ENCODE measurements around the gene CASZ1.

The CASZ1 gene

DNA sequence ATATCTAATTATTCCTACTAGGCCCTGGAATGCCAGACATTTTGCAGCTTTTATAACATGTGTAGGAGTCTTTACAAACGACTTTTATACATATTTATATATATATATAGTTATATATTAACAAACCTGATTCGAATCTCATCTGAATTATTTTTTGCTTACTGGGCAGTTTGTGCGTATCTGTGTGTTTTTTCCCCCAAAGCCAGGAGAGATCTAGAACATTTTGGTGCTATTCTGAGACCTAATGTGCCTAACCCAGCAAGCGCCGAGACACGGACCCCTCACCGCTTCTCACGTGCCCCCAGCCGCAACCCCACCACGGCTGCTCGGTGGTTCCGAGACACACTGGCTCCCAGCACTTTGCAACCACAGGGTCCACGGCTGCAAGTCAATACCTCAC is 54.8 kb downstream of the CASZ1 start:
- Mint-ChIP-seq H3K4me3 (no peak overlapping the region), H3K4me1 (peaks cover 38% of the 10 kb centered on the region), H3K9me3 (no peaks in the 10 kb centered on the region), H3K27ac (no peak overlapping the region), H3K36me3 (ENCODE audit: low read depth) (no peaks in the 10 kb centered on the region), H3K27me3 (ENCODE audit: low read depth, poor library complexity) (peaks cover 46% of the 10 kb centered on the region)
- TF ChIP-seq, protein P1, sequence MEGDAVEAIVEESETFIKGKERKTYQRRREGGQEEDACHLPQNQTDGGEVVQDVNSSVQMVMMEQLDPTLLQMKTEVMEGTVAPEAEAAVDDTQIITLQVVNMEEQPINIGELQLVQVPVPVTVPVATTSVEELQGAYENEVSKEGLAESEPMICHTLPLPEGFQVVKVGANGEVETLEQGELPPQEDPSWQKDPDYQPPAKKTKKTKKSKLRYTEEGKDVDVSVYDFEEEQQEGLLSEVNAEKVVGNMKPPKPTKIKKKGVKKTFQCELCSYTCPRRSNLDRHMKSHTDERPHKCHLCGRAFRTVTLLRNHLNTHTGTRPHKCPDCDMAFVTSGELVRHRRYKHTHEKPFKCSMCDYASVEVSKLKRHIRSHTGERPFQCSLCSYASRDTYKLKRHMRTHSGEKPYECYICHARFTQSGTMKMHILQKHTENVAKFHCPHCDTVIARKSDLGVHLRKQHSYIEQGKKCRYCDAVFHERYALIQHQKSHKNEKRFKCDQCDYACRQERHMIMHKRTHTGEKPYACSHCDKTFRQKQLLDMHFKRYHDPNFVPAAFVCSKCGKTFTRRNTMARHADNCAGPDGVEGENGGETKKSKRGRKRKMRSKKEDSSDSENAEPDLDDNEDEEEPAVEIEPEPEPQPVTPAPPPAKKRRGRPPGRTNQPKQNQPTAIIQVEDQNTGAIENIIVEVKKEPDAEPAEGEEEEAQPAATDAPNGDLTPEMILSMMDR (IDR thresholded peaks at IDR 0.05) = no peak
- DNase-seq = no peak

DNA sequence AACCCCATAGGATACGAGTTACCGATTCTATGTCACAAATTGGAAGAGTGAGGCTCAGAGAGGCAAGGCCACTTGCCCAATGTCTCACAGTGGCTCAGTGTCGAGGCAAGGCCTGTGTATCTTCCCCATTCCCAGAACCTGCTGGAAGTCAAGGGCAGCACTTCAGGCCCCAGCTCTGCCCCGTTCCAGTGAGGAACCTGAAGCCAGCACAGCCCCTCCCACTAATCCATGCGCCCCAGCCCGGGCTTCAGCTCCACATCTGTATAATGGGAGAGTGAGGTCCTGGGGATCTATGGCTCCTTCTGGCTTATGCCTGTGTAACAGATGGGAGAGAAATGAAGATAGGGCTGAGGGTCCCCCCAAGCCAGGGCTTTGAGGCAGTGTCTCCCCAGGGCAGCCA is 56.3 kb downstream of the CASZ1 start:
- peaks cover 35% of the 10 kb centered on the region for H3K4me1 Mint-ChIP-seq

DNA sequence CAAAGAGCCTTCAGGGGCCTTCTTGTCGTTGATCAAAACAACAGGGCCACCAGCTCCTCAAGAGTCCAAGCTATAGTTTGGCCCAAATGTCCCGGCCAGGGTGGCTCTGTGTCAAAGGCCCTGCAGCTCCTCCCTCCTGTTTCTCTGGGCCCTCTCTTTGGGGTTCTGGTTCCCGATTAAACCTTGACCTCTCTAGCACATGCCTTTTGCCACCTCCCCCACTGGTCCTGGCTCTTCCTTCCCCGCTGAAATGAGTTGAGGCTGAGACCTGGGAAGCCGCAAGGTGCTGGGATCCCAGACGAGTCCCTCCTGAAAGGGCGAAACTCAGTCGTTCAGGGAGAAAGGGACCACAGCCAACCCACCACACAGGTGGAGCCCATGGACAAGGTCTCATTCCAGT is 56.9 kb downstream of the CASZ1 start:
- H3K27me3 Mint-ChIP-seq (ENCODE audit: low read depth, poor library complexity) = peaks cover 55% of the 10 kb centered on the region
- H3K36me3 Mint-ChIP-seq (ENCODE audit: low read depth) = no peaks in the 10 kb centered on the region
- H3K4me3 Mint-ChIP-seq = no peak overlapping the region
- H3K4me1 Mint-ChIP-seq = peaks cover 35% of the 10 kb centered on the region
- DNase-seq = no peak
- TF ChIP-seq, protein P1 (IDR thresholded peaks at IDR 0.05) = no peak
- no peaks in the 10 kb centered on the region for H3K9me3 Mint-ChIP-seq
- H3K27ac Mint-ChIP-seq = no peak overlapping the region

More for the DNA sequence above, 56.3 kb downstream of the CASZ1 start:
- H3K27me3 Mint-ChIP-seq (ENCODE audit: low read depth, poor library complexity) = peaks cover 55% of the 10 kb centered on the region
- H3K4me3 Mint-ChIP-seq = no peak overlapping the region
- H3K9me3 Mint-ChIP-seq = no peaks in the 10 kb centered on the region
- no peak for DNase-seq
- no peaks in the 10 kb centered on the region for H3K36me3 Mint-ChIP-seq (ENCODE audit: low read depth)
- H3K27ac Mint-ChIP-seq = no peak overlapping the region
- TF ChIP-seq, protein P1 (IDR thresholded peaks at IDR 0.05) = no peak

DNA sequence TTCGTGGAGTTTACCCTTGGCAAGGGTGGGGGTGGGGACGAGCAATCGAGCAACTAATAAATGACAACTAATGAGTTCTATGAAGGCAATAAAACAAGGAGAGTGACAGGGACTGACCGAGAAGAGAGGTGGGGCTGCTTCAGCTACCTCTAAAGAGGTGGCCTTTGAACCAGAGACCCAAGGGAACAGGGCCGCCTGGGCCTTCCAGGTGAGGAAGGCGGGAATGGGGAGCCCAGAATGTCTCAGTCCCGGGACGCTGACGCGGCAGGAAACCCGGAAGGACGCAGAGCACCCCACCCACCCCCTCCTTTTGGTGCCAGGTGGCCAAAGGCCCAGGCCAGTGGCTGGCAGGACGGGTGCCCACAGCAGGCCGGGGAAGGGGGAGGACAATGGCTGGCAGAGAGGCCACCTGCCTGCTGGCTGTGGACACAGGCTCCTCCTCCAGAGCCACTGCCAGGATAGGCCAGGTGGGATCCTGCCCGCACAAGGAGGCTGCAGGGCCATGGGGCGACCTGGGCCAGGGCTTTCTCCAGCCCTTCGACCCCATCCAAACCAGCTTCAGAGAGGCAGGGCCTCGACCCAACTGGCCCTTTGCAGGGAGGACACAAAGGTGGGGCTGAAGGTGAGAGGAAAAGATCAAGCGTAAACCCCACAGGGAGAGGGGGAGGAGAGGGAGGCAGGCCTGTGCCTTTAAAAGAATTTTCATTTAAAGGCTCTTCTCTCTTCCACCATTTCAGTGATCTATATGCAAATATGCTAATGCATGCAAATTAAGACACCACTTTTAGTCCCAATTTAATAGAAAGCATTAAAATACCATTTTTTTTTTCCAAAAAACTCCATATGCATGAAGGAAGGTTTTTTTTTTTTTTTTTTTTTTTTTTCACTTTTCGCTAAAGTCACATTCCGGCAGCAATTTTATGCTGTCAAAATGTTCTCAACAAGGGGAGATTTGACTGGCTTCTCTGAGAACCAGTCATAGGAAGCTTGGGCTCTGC is 58.1 kb downstream of the CASZ1 start:
- Mint-ChIP-seq H3K4me1 (peaks cover 46% of the 10 kb centered on the region), H3K27ac (no peak overlapping the region), H3K4me3 (no peak overlapping the region), H3K36me3 (ENCODE audit: low read depth) (no peaks in the 10 kb centered on the region), H3K9me3 (no peaks in the 10 kb centered on the region), H3K27me3 (ENCODE audit: low read depth, poor library complexity) (peaks cover 63% of the 10 kb centered on the region)
- DNase-seq = no peak
- TF ChIP-seq, protein P1 (IDR thresholded peaks at IDR 0.05) = no peak

DNA sequence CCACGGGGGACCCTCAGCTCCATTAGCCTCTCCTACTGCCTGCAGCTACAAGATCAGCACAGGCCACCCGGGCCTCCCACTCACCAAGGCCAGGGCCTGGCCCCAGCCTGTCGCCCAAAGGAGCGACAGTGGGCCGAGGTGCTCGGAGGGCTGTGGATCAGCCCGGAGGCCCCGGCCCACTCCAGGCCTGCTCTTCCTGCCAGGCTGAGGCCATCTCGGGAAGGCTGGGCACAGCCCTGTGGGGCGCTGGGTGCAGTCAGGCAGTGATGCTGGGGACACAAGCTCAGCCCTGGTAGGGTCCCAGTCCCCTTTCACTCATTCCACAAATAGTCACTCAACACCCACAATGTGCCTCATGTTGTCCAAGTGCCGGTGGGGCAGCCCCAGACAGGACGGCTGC is 58.8 kb downstream of the CASZ1 start:
- peaks cover 69% of the 10 kb centered on the region for H3K27me3 Mint-ChIP-seq (ENCODE audit: low read depth, poor library complexity)
- no peak overlapping the region for H3K4me3 Mint-ChIP-seq
- DNase-seq = no peak
- no peaks in the 10 kb centered on the region for H3K36me3 Mint-ChIP-seq (ENCODE audit: low read depth)
- peaks cover 53% of the 10 kb centered on the region for H3K4me1 Mint-ChIP-seq
- no peak overlapping the region for H3K27ac Mint-ChIP-seq
- no peaks in the 10 kb centered on the region for H3K9me3 Mint-ChIP-seq
- TF ChIP-seq, protein P1 (IDR thresholded peaks at IDR 0.05) = no peak

Data from nephron progenitor cell (in vitro differentiated cells).